Tibial artery (tissue), 4 donors: ENCODE results near the gene TAGLN2.

Experiments
- DNase-seq, 2 donors: peaks; one replicate each; pipeline ENCODE4 v3.0.0-alpha.2; 2019
- H3K27ac ChIP-seq, 2 donors: fragments of 200-600 bp; sonication (generic) in 1 of 2; 1 replicate in 1 of 2; 2 replicates in 1 of 2; pipeline ENCODE4 v1.5.1; 2018 to 2019; ENCODE audit warnings: mild to moderate bottlenecking in 1 of 2
- H3K27me3 ChIP-seq, 2 donors: fragments of 200-600 bp; sonication (generic) in 1 of 2; one replicate each; pipeline versions ENCODE4 v1.5.1 to v1.6.0; 2016 to 2019
- H3K36me3 ChIP-seq, 3 donors: fragments of 200-600 bp; sonication (generic) in 2 of 3; one replicate each; pipeline ENCODE4 v1.5.1; 2016 to 2019; ENCODE audit warnings: mild to moderate bottlenecking in 2 of 3
- H3K4me1 ChIP-seq, 4 donors: fragments of 200-600 bp; sonication (generic) in 2 of 4; 1 replicate in 3 of 4; 2 replicates in 1 of 4; pipeline ENCODE4 v1.5.1; 2016 to 2019
- H3K4me3 ChIP-seq, 2 donors: fragments of 200-600 bp; sonication (generic) in 1 of 2; 1 replicate in 1 of 2; 2 replicates in 1 of 2; pipeline ENCODE4 v1.5.1; 2018 to 2019; ENCODE audit warnings: mild to moderate bottlenecking in 2 of 2
- H3K9me3 ChIP-seq, 3 donors: fragments of 200-600 bp; sonication (generic) in 1 of 3; one replicate each; pipeline ENCODE4 v1.5.1; 2016 to 2019
- intact Hi-C: fragments of 100-400 bp; cut with DNase I; formaldehyde crosslinking; loops from one replicate; pipeline ENCODE4 v1.15.0; 2023; ENCODE audit warnings: low total_unique reads
- TF ChIP-seq, protein P1 (sequence below), 2 experiments: fragments of 200-600 bp in 1 of 2; fragments of 450-650 bp in 1 of 2; IDR thresholded peaks; one replicate each; pipeline ENCODE4 v1.5.1; 2017 to 2019; ENCODE audit warnings: antibody characterized with exemption in 2 of 2, mild to moderate bottlenecking in 1 of 2, moderate library complexity in 1 of 2

The TAGLN2 gene

DNA sequence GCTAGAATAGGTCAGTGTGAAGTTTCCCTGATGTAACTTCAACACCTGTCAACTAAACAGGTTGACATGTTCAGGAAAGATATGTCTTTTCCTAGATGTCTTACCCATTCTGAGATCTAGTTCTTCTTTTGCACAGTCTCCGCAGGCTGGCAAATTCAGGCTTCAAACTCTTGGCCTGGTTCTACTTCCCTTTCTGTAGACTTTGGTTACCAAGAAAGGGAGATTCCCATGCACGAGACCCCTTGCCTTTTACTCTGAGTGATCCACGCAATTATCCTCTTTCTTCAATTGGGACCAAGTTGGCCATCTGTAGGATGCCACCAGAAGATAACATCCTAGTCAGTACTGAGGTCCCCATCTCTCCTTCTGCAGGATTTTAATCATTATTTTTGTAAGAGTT is 27.3 kb downstream of the TAGLN2 start:
- Histone ChIP-seq H3K4me1 (peaks cover 0 to 22% (median 19%) of the 10 kb centered on the region in 4 donors), H3K36me3 (no peaks in the 10 kb centered on the region), H3K9me3 (no peaks in the 10 kb centered on the region), H3K27ac (no peak overlapping the region), H3K27me3 (no peaks in the 10 kb centered on the region), H3K4me3 (no peak overlapping the region)
- DNase-seq: no peak
- TF ChIP-seq, protein P1, sequence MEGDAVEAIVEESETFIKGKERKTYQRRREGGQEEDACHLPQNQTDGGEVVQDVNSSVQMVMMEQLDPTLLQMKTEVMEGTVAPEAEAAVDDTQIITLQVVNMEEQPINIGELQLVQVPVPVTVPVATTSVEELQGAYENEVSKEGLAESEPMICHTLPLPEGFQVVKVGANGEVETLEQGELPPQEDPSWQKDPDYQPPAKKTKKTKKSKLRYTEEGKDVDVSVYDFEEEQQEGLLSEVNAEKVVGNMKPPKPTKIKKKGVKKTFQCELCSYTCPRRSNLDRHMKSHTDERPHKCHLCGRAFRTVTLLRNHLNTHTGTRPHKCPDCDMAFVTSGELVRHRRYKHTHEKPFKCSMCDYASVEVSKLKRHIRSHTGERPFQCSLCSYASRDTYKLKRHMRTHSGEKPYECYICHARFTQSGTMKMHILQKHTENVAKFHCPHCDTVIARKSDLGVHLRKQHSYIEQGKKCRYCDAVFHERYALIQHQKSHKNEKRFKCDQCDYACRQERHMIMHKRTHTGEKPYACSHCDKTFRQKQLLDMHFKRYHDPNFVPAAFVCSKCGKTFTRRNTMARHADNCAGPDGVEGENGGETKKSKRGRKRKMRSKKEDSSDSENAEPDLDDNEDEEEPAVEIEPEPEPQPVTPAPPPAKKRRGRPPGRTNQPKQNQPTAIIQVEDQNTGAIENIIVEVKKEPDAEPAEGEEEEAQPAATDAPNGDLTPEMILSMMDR (IDR thresholded peaks at IDR 0.05): no peak
- intact Hi-C loops: no loop called here

DNA sequence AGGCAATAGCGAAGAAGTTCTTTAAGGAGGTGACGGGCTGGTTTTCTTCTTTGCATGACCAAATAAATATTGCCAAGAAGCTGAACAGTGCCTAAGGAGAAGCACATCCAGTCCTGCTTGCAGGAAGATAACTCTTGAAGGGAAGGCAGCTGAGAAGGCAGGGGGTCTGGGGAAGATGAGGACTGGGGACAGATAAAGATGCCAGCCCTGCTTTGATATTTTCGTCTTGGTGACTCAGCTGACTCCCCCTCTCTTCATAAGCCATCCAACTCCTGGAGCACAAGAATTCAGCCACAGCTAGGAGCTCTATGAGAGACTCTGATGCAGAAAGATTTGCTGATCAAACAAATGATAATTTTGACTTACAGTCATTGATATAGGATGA is 28.8 kb downstream of the TAGLN2 start:
- H3K4me1 ChIP-seq: peaks cover 0 to 20% (median 18%) of the 10 kb centered on the region in 4 donors
- TF ChIP-seq, protein P1 (IDR thresholded peaks at IDR 0.05): no peak
- no peaks in the 10 kb centered on the region for H3K9me3 ChIP-seq
- no peaks in the 10 kb centered on the region for H3K36me3 ChIP-seq
- H3K27ac ChIP-seq: no peak overlapping the region
- DNase-seq: no peak
- H3K4me3 ChIP-seq: no peak overlapping the region
- no peaks in the 10 kb centered on the region for H3K27me3 ChIP-seq
- intact Hi-C loops: no loop called here

DNA sequence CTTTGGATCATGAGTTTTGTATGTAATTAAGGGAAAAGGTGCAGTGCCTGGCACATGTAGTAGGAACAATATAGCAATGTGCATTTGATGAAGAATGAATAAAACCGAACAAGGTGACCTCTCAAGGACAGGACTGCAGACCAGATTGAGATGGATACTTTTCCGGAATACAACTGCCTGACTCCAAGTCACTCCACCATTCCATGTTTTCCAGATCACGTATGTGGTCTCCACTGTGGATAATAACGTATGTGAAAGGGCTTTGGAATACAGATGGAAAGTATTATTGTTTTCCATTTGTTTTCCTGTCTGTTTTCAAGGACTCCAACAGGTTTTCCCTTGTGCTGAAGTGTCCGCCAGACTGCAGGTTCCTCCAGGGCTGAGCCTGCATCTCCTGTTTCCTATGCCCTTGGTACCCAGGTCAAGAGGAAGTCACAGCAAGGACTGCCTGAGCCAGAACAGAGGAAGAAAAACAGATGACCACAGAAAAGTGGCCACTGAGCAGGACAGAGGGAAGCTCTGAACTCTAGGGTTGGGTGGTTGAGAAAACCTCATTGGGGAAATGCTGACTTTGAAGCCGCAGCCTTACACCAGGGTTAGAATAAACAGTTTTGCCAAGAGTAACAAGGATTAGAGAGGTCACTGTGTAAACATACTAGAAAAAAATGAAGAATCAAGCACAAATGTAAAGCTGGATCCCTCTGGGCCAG is 29.3 kb downstream of the TAGLN2 start:
- H3K27ac ChIP-seq: no peak overlapping the region
- H3K4me3 ChIP-seq: no peak overlapping the region
- intact Hi-C loops: no loop called here
- H3K9me3 ChIP-seq: no peaks in the 10 kb centered on the region
- H3K4me1 ChIP-seq: peaks cover 0 to 17% (median 14%) of the 10 kb centered on the region in 4 donors
- peak in 1 of 2 donors; percentile 45 for DNase-seq
- H3K36me3 ChIP-seq: no peaks in the 10 kb centered on the region
- TF ChIP-seq, protein P1 (IDR thresholded peaks at IDR 0.05): no peak
- H3K27me3 ChIP-seq: no peaks in the 10 kb centered on the region

DNA sequence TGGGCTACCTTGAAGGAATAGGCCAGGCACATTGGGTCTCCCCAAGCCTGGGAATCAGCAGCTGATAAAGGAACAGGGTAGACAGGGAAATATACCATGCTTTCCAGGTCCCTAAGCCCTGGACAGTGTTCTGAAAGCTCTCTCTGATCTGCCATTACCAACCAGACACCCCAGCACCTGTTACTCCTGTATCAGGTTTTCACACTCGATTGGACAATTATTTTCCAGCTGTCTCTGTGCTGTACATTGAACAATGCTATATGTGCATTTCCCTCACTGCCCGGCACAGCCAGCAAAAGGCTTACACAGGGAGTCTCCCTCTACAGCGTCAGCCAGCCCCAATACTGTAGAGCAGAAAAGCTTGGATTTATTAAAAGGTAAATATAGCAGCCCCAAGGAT is 30.0 kb downstream of the TAGLN2 start:
- no peaks in the 10 kb centered on the region for H3K27me3 ChIP-seq
- no peaks in the 10 kb centered on the region for H3K36me3 ChIP-seq
- intact Hi-C loops: no loop called here
- peaks cover 0 to 10% (median 8%) of the 10 kb centered on the region in 4 donors for H3K4me1 ChIP-seq
- no peak for DNase-seq
- no peaks in the 10 kb centered on the region for H3K9me3 ChIP-seq
- H3K27ac ChIP-seq: no peak overlapping the region
- TF ChIP-seq, protein P1 (IDR thresholded peaks at IDR 0.05): no peak
- no peak overlapping the region for H3K4me3 ChIP-seq

DNA sequence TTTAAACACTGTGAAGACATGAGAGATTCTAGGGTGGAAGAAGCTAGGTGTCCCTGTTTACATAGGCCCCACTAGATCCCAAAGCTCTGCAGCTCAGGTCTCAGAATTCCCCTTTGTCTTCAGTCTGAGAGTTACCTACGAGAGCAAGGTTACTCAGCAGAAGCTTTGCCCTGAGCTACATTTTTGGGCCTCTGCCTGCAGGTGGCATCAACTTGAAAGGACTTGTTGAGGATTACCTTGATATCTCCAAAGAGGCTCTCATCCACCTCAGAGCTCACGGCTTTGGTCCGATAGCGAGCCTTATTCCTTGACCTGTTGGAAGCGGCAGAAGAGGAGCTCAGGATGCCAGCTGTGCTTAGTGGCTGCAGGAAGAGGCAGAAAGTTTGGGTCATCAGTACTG is 32.4 kb downstream of the TAGLN2 start:
- TF ChIP-seq, protein P1 (IDR thresholded peaks at IDR 0.05): no peak
- Histone ChIP-seq H3K27ac (no peak overlapping the region), H3K9me3 (no peaks in the 10 kb centered on the region), H3K4me3 (no peak overlapping the region), H3K27me3 (no peaks in the 10 kb centered on the region), H3K36me3 (no peaks in the 10 kb centered on the region), H3K4me1 (peaks cover 0 to 11% (median 4%) of the 10 kb centered on the region in 4 donors)
- DNase-seq: no peak
- intact Hi-C loops: loop anchor here (5.0 kb wide), 2 partner anchors 96 to 111 kb away; partner anchors contain the start of gene DUSP23
